HCT116 (cell line): ENCODE results near the gene GALM. TPM values are rescaled to one million over a fixed set of nuclear protein-coding genes. Genes with fewer than 3 reads are reported as not detected.

ENCODE experiments used
- ATAC-seq: fragments of 200-7000 bp; cut with Tn5 transposase; 2 replicates; pipeline ENCODE4 v1.9.1; 2020; ENCODE audit warnings: mild to moderate bottlenecking, moderate library complexity
- BruUV-seq: library from RNA; stranded (reverse); fragments of 400-500 nt; replicated peaks from 2 replicates; lab custom pipeline; 2021; lab: Mats Ljungman, UMichigan
- CTCF ChIA-PET: fragments of 300-600 bp; sonication (Branson Sonifier 250); formaldehyde crosslinking; loops from one replicate; lab custom pipeline; 2021; ENCODE audit warnings: antibody characterized with exemption; lab: Charles Lee
- POLR2A ChIA-PET: fragments of 300-600, 350-600 bp; sonication (Branson Sonifier 250); formaldehyde crosslinking; loops from one replicate; lab custom pipeline; 2021; ENCODE audit warnings: antibody characterized with exemption; lab: Charles Lee
- RAD21 ChIA-PET, 2 experiments: fragments of 300-600 bp; sonication (Branson Sonifier 250); formaldehyde crosslinking; loops; one replicate each; lab custom pipeline; 2023; ENCODE audit warnings: low total read pairs in 2 of 2; ENCODE audit not compliant: uncharacterized antibody in 2 of 2, unreplicated experiment in 2 of 2, low non-redundant PET in 1 of 2; lab: Charles Lee
- DNase-seq: peaks from one replicate; pipeline ENCODE4 v3.0.0-alpha.2; 2010; ENCODE audit warnings: low read depth, low spot score
- H2AFZ ChIP-seq: fragments of 200-600 bp; shearing (Covaris generic), sonication (generic); 2 replicates; pipeline ENCODE4 v1.6.1; 2017; ENCODE audit warnings: low read depth, mixed run types, mixed read lengths, antibody characterized with exemption, low read length; ENCODE audit not compliant: poor library complexity, severe bottlenecking
- H3K27ac ChIP-seq: 2 replicates; pipeline ENCODE4 v1.5.1; 2012; ENCODE audit warnings: low read depth, low read length
- H3K27me3 ChIP-seq: fragments of 200-600 bp; sonication (generic); 2 replicates; pipeline ENCODE4 v1.6.1; 2016; ENCODE audit warnings: mixed run types, low read length, mixed read lengths; ENCODE audit not compliant: insufficient read depth
- H3K36me3 ChIP-seq, 2 experiments: fragments of 200-500 bp in 1 of 2; fragments of 200-600 bp in 1 of 2; sonication (Bioruptor generic) in 1 of 2; sonication (generic) in 1 of 2; 2 replicates each; pipeline versions ENCODE4 v1.5.1 to v1.6.1; 2014 to 2016; ENCODE audit warnings: low read length in 2 of 2, inconsistent platforms in 1 of 2, mixed read lengths in 1 of 2, mixed run types in 1 of 2; ENCODE audit not compliant: insufficient read depth in 2 of 2, control insufficient read depth in 1 of 2
- H3K4me1 ChIP-seq, 2 experiments: fragments of 200-600 bp in 1 of 2; sonication (generic) in 1 of 2; 2 replicates each; pipeline versions ENCODE4 v1.5.1 to v1.6.1; 2012 to 2017; ENCODE audit warnings: low read length in 2 of 2, inconsistent platforms in 1 of 2, mild to moderate bottlenecking in 1 of 2, mixed read lengths in 1 of 2, mixed run types in 1 of 2, moderate library complexity in 1 of 2; ENCODE audit not compliant: insufficient read depth in 2 of 2, control insufficient read depth in 1 of 2
- H3K4me2 ChIP-seq: fragments of 200-600 bp; sonication (generic); 2 replicates; pipeline ENCODE4 v1.6.1; 2017; ENCODE audit warnings: mixed run types, low read length, mixed read lengths
- H3K4me3 ChIP-seq, 2 experiments: fragments of 200-600 bp in 1 of 2; sonication (generic) in 1 of 2; replicated peaks in 1 of 2; 2 replicates each; pipeline ENCODE4 v1.5.1; 2011 to 2016; ENCODE audit warnings: low read length in 2 of 2, control low read depth in 1 of 2, low read depth in 1 of 2, mild to moderate bottlenecking in 1 of 2, mixed read lengths in 1 of 2, mixed run types in 1 of 2
- H3K79me2 ChIP-seq: fragments of 200-600 bp; sonication (generic); 2 replicates; pipeline ENCODE4 v1.6.1; 2017; ENCODE audit warnings: mild to moderate bottlenecking, mixed run types, low read length, moderate library complexity, mixed read lengths; ENCODE audit not compliant: insufficient read depth
- H3K9ac ChIP-seq: fragments of 200-600 bp; sonication (generic); 2 replicates; pipeline ENCODE4 v1.6.1; 2016; ENCODE audit warnings: low read length, mixed read lengths
- H3K9me2 ChIP-seq: fragments of 200-600 bp; sonication (generic), shearing (Covaris generic); 2 replicates; pipeline ENCODE4 v1.6.1; 2017; ENCODE audit warnings: mixed run types, mild to moderate bottlenecking, moderate library complexity; ENCODE audit not compliant: insufficient read depth
- H3K9me3 ChIP-seq, 2 experiments: fragments of 200-500 bp in 1 of 2; fragments of 200-600 bp in 1 of 2; sonication (Bioruptor generic) in 1 of 2; sonication (generic) in 1 of 2; 2 replicates each; pipeline ENCODE4 v1.6.1; 2014 to 2017; ENCODE audit warnings: low read length in 2 of 2, mixed read lengths in 2 of 2, inconsistent platforms in 1 of 2, low read depth in 1 of 2, mild to moderate bottlenecking in 1 of 2, mixed run types in 1 of 2, moderate library complexity in 1 of 2; ENCODE audit not compliant: control insufficient read depth in 1 of 2, insufficient read depth in 1 of 2
- H4K20me1 ChIP-seq: fragments of 200-600 bp; sonication (generic), shearing (Covaris generic); 2 replicates; pipeline ENCODE4 v1.6.1; 2017; ENCODE audit warnings: mixed run types, mild to moderate bottlenecking, moderate library complexity; ENCODE audit not compliant: insufficient read depth
- CBX3 ChIP-seq: IDR thresholded peaks from 2 replicates; pipeline ENCODE4 v1.6.1; 2012; ENCODE audit warnings: low read depth
- EGR1 ChIP-seq: IDR thresholded peaks from 2 replicates; pipeline ENCODE4 v1.6.1; 2012; ENCODE audit warnings: low read depth
- EZH2 ChIP-seq: fragments of 200-600 bp; sonication (generic); IDR thresholded peaks from 2 replicates; pipeline ENCODE4 v1.6.1; 2017; ENCODE audit warnings: antibody characterized with exemption, mixed run types
- EZH2phosphoT487 ChIP-seq: fragments of 200-600 bp; IDR thresholded peaks from 2 replicates; pipeline ENCODE4 v1.6.1; 2018; ENCODE audit warnings: antibody characterized with exemption, borderline replicate concordance
- FOSL1 ChIP-seq: IDR thresholded peaks from 2 replicates; pipeline ENCODE4 v1.6.1; 2012; ENCODE audit warnings: low read depth
- JUND ChIP-seq: IDR thresholded peaks from 2 replicates; pipeline ENCODE4 v1.6.1; 2012
- POLR2A ChIP-seq: IDR thresholded peaks from 2 replicates; pipeline ENCODE4 v1.7.0; 2011; ENCODE audit warnings: borderline replicate concordance; ENCODE audit not compliant: insufficient read depth, insufficient read length; ENCODE audit errors: extremely low read depth
- POLR2AphosphoS5 ChIP-seq: IDR thresholded peaks from 2 replicates; pipeline ENCODE4 v1.6.1; 2011; ENCODE audit warnings: mild to moderate bottlenecking, low read depth, low read length, moderate library complexity
- RAD21 ChIP-seq: IDR thresholded peaks from 2 replicates; pipeline ENCODE4 v1.6.1; 2012; ENCODE audit warnings: low read depth, mild to moderate bottlenecking
- SIN3A ChIP-seq: IDR thresholded peaks from 2 replicates; pipeline ENCODE4 v1.6.1; 2012; ENCODE audit warnings: low read depth
- SP1 ChIP-seq: IDR thresholded peaks from 2 replicates; pipeline ENCODE4 v1.6.1; 2012; ENCODE audit warnings: low read depth
- SRF ChIP-seq: IDR thresholded peaks from 2 replicates; pipeline ENCODE4 v1.6.1; 2012; ENCODE audit warnings: low read depth
- TCF7L2 ChIP-seq: IDR thresholded peaks from 2 replicates; pipeline ENCODE4 v1.7.0; 2011; ENCODE audit warnings: borderline replicate concordance, inconsistent platforms; ENCODE audit not compliant: insufficient read depth, insufficient read length; ENCODE audit errors: extremely low read depth
- ZFX ChIP-seq: fragments of 450-650 bp; IDR thresholded peaks from 2 replicates; pipeline ENCODE4 v1.6.1; 2017
- ZNF274 ChIP-seq: fragments of 200-500 bp; sonication (Bioruptor generic); IDR thresholded peaks from 2 replicates; pipeline ENCODE4 v1.6.1; 2014; ENCODE audit warnings: mild to moderate bottlenecking, low read depth, low read length, inconsistent platforms
- intact Hi-C: fragments of 100-400 bp; cut with micrococcal nuclease; formaldehyde crosslinking; loops from 2 replicates; pipeline ENCODE4 v1.10.0; 2022
- total RNA-seq: library from RNA; stranded (reverse); gene quantifications from one replicate; pipeline ENCODE4 v1.2.1, GENCODE V29; 2021; ENCODE audit not compliant: unreplicated experiment
- TF ChIP-seq, protein P1 (sequence below): IDR thresholded peaks from 2 replicates; pipeline ENCODE4 v1.6.1; 2012; ENCODE audit warnings: low read depth
- TF ChIP-seq, protein P2 (sequence below): IDR thresholded peaks from 2 replicates; pipeline ENCODE4 v1.6.1; 2012
- TF ChIP-seq, protein P3 (sequence below): IDR thresholded peaks from 2 replicates; pipeline ENCODE4 v1.6.1; 2012
- TF ChIP-seq, protein P4 (sequence below), 3 experiments: fragments of 200-600 bp in 1 of 3; sonication (generic) in 1 of 3; IDR thresholded peaks in 2 of 3; conservative IDR thresholded peaks in 1 of 3; 2 replicates each; pipeline ENCODE4 v1.5.1; 2012 to 2017; ENCODE audit warnings: low read depth in 2 of 3, low read length in 2 of 3, antibody characterized with exemption in 1 of 3, borderline replicate concordance in 1 of 3, control low read depth in 1 of 3, mild to moderate bottlenecking in 1 of 3, mixed read lengths in 1 of 3, mixed run types in 1 of 3, moderate library complexity in 1 of 3; ENCODE audit not compliant: insufficient read depth in 1 of 3
- TF ChIP-seq, protein P5 (sequence below): IDR thresholded peaks from 2 replicates; pipeline ENCODE4 v1.6.1; 2011; ENCODE audit warnings: mild to moderate bottlenecking, low read length, moderate library complexity; ENCODE audit not compliant: insufficient replicate concordance; ENCODE audit errors: extremely low read depth

The GALM gene
- total RNA-seq, 1 experiment from 2014 or later, result 10.2 TPM

DNA sequence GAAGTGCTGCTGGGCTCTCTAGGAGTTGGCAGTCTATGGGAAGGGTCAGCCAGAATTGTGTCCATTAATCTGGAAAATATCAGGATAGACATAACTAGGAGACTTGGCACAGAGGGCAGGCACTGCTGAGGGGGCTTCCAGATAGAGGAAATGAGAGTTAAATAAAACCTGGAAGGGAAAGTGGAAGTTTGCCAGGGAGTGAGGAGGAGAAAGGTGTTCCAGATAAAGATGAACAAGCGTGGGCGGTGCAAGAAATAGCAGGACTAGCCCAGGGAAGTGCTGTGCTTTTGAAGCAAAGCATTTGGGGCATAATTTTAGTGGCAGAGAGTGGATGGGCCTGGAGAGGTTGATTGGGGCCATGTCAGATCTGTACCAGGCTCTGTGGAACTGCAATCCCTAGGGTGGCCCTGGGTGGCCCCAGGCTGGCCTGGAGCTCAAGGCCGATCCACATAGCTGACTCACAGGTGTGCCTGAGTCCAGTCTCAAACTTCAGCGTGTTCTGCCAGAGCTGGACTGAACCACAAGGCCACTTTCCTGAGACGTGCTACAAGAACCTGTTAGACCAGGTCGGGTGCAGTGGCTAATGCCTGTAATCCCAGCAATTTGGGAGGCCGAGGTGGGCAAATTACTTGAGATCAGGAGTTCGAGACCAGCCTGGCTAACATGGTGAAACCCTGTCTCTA is 26.9 kb downstream of the GALM start:
- CTCF ChIA-PET, result no interaction called here
- Histone ChIP-seq H3K4me1 (peaks cover 45 to 50% of the 10 kb centered on the region in 2 experiments), H3K27me3 (no peaks in the 10 kb centered on the region), H3K9me3 (no peaks in the 10 kb centered on the region), H3K27ac (peak overlapping the region; percentile 42), H3K79me2 (no peaks in the 10 kb centered on the region), H3K4me2 (peak overlapping the region; percentile 55), H3K4me3 (no peak overlapping the region), H2AFZ (no peak overlapping the region), H3K9ac (no peak overlapping the region; the same call in 1 of the 2 replicates), H3K9me2 (no peaks in the 10 kb centered on the region), H4K20me1 (no peaks in the 10 kb centered on the region), H3K36me3 (no peaks in the 10 kb centered on the region)
- BruUV-seq, result no TSS peak
- peak; percentile 74 for ATAC-seq
- POLR2A ChIA-PET, result interaction anchor here (2.3 kb wide), 1 partner anchor 58 kb away, joined by 8 read pairs; the partner anchor contains the start of gene SRSF7
- intact Hi-C loops, result no loop called here
- peak; percentile 36 for DNase-seq
- RAD21 ChIA-PET, result no interaction called here
- TF ChIP-seq SRF, result no peak
- 0 out of 2 replicates have a peak, but pooled peaks have one; percentile 4 for TF ChIP-seq RAD21
- no peak for TF ChIP-seq ZFX
- no peak for TF ChIP-seq ZNF274
- TF ChIP-seq CBX3, result peak; percentile 74; the same call in 1 of the 2 replicates
- TF ChIP-seq POLR2AphosphoS5, result no peak
- 0 out of 2 replicates have a peak, but pooled peaks have one; percentile 7 for TF ChIP-seq FOSL1
- TF ChIP-seq POLR2A, result no peak
- TF ChIP-seq, protein P1, sequence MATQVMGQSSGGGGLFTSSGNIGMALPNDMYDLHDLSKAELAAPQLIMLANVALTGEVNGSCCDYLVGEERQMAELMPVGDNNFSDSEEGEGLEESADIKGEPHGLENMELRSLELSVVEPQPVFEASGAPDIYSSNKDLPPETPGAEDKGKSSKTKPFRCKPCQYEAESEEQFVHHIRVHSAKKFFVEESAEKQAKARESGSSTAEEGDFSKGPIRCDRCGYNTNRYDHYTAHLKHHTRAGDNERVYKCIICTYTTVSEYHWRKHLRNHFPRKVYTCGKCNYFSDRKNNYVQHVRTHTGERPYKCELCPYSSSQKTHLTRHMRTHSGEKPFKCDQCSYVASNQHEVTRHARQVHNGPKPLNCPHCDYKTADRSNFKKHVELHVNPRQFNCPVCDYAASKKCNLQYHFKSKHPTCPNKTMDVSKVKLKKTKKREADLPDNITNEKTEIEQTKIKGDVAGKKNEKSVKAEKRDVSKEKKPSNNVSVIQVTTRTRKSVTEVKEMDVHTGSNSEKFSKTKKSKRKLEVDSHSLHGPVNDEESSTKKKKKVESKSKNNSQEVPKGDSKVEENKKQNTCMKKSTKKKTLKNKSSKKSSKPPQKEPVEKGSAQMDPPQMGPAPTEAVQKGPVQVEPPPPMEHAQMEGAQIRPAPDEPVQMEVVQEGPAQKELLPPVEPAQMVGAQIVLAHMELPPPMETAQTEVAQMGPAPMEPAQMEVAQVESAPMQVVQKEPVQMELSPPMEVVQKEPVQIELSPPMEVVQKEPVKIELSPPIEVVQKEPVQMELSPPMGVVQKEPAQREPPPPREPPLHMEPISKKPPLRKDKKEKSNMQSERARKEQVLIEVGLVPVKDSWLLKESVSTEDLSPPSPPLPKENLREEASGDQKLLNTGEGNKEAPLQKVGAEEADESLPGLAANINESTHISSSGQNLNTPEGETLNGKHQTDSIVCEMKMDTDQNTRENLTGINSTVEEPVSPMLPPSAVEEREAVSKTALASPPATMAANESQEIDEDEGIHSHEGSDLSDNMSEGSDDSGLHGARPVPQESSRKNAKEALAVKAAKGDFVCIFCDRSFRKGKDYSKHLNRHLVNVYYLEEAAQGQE, result no peak
- peak; percentile 73 for TF ChIP-seq EGR1
- peak; percentile 60 for TF ChIP-seq JUND
- no peak for TF ChIP-seq TCF7L2
- TF ChIP-seq, protein P2, sequence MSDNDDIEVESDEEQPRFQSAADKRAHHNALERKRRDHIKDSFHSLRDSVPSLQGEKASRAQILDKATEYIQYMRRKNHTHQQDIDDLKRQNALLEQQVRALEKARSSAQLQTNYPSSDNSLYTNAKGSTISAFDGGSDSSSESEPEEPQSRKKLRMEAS, result peak; percentile 50
- TF ChIP-seq, protein P3, sequence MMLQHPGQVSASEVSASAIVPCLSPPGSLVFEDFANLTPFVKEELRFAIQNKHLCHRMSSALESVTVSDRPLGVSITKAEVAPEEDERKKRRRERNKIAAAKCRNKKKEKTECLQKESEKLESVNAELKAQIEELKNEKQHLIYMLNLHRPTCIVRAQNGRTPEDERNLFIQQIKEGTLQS, result no peak
- TF ChIP-seq, protein P4, sequence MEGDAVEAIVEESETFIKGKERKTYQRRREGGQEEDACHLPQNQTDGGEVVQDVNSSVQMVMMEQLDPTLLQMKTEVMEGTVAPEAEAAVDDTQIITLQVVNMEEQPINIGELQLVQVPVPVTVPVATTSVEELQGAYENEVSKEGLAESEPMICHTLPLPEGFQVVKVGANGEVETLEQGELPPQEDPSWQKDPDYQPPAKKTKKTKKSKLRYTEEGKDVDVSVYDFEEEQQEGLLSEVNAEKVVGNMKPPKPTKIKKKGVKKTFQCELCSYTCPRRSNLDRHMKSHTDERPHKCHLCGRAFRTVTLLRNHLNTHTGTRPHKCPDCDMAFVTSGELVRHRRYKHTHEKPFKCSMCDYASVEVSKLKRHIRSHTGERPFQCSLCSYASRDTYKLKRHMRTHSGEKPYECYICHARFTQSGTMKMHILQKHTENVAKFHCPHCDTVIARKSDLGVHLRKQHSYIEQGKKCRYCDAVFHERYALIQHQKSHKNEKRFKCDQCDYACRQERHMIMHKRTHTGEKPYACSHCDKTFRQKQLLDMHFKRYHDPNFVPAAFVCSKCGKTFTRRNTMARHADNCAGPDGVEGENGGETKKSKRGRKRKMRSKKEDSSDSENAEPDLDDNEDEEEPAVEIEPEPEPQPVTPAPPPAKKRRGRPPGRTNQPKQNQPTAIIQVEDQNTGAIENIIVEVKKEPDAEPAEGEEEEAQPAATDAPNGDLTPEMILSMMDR (IDR thresholded peaks at IDR 0.05 in 2 of 3, conservative IDR thresholded peaks at IDR 0.05 in 1 of 3; ENCODE audit: borderline replicate concordance in 1 of 3, insufficient read depth in 1 of 3, low read depth in 2 of 3, low read length in 2 of 3), result no peak
- no peak for TF ChIP-seq EZH2
- TF ChIP-seq EZH2phosphoT487, result no peak
- TF ChIP-seq, protein P5, sequence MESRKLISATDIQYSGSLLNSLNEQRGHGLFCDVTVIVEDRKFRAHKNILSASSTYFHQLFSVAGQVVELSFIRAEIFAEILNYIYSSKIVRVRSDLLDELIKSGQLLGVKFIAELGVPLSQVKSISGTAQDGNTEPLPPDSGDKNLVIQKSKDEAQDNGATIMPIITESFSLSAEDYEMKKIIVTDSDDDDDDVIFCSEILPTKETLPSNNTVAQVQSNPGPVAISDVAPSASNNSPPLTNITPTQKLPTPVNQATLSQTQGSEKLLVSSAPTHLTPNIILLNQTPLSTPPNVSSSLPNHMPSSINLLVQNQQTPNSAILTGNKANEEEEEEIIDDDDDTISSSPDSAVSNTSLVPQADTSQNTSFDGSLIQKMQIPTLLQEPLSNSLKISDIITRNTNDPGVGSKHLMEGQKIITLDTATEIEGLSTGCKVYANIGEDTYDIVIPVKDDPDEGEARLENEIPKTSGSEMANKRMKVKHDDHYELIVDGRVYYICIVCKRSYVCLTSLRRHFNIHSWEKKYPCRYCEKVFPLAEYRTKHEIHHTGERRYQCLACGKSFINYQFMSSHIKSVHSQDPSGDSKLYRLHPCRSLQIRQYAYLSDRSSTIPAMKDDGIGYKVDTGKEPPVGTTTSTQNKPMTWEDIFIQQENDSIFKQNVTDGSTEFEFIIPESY, result no peak
- TF ChIP-seq SIN3A, result no peak
- TF ChIP-seq SP1, result peak; percentile 59
